Right lobe of liver (tissue), 6 donors: Measurements from ENCODE around the gene HDAC9. TPM values are rescaled to one million over a fixed set of nuclear protein-coding genes. Genes with fewer than 3 reads are reported as not detected.

Experiments used
- ATAC-seq, 4 donors: fragments of 200-7000 bp; cut with Tn5 transposase; one replicate each; pipeline ENCODE4 v1.9.1; 2020; ENCODE audit warnings: mild to moderate bottlenecking in 4 of 4, moderate library complexity in 4 of 4
- DNase-seq, 3 donors: peaks; one replicate each; pipeline ENCODE4 v3.0.0-alpha.2; 2020
- H3K27ac ChIP-seq, 3 donors: fragments of 200-600 bp; one replicate each; pipeline ENCODE4 v1.8.0; 2022
- H3K27me3 ChIP-seq, 2 donors: fragments of 200-600 bp; one replicate each; pipeline ENCODE4 v1.8.0; 2022
- H3K36me3 ChIP-seq, 4 donors: fragments of 200-600 bp; sonication (generic) in 1 of 4; one replicate each; pipeline versions ENCODE4 v1.5.1 to v1.8.0; 2017 to 2022; ENCODE audit warnings: control low read depth in 1 of 4
- H3K4me1 ChIP-seq, 4 donors: fragments of 200-600 bp; sonication (generic) in 1 of 4; one replicate each; pipeline versions ENCODE4 v1.5.1 to v1.8.0; 2017 to 2022; ENCODE audit warnings: control low read depth in 1 of 4
- H3K4me3 ChIP-seq, 3 donors: fragments of 200-600 bp; one replicate each; pipeline ENCODE4 v1.8.0; 2022
- H3K9me3 ChIP-seq, 4 donors: fragments of 200-600 bp; sonication (generic) in 1 of 4; one replicate each; pipeline versions ENCODE4 v1.5.1 to v1.8.0; 2017 to 2022; ENCODE audit warnings: control low read depth in 1 of 4
- CTCF ChIP-seq, 4 donors: fragments of 200-600 bp in 3 of 4; fragments of 450-650 bp in 1 of 4; IDR thresholded peaks; one replicate each; pipeline versions ENCODE4 v1.5.1 to v1.8.0; 2016 to 2022; ENCODE audit warnings: antibody characterized with exemption in 4 of 4, mild to moderate bottlenecking in 2 of 4
- POLR2A ChIP-seq: fragments of 450-650 bp; IDR thresholded peaks from one replicate; pipeline ENCODE4 v1.6.1; 2017; ENCODE audit warnings: antibody characterized with exemption, mild to moderate bottlenecking
- WGBS: methylation state at CpG from one replicate; pipeline ENCODE4 v1.1.6; 2018; ENCODE audit warnings: low coverage, low lambda C conversion rate; ENCODE audit not compliant: insufficient coverage; ENCODE audit errors: missing lambda C conversion rate; 5-methylcytosine and 5-hydroxymethylcytosine counted together
- intact Hi-C, 2 donors: fragments of 100-400 bp; cut with DNase I; formaldehyde crosslinking; loops; one replicate each; pipeline versions ENCODE4 v1.11.2 to v1.14.1; 2022
- total RNA-seq, 6 experiments: library from RNA; depleted of rRNA in 2 of 6; stranded (reverse); fragments of >200 nt in 2 of 6; fragmentation: NEBNext Ultra II Directional in 3 of 6; extraction: Animal tissue kit (Norgen Biotek cat#: 25700) in 3 of 6; gene quantifications; one replicate each; pipeline versions ENCODE4 v1.1.0 to v1.2.4, GENCODE V29; 2016 to 2023
- donor health status: DM: no; HTN: yes; CAD: no.
- donor health status: DM: no; HTN: no; CAD: no.
- donor health status: DM: no; HTN: no; CAD: no.
- donor health status: DM: no; HTN: yes; CAD: no.
- donor health status: DM: no; HTN: yes; CAD: no.

The HDAC9 gene
- total RNA-seq, 6 experiments from 2014 or later: 1.0 to 4.1 (median 2.5) TPM

- no peaks in the 10 kb centered on the region for H3K9me3 ChIP-seq
- DNase-seq (no peak), ATAC-seq (no peak)
- intact Hi-C loops: no loop called here
- WGBS: 74% methylated on average over 9 of the region's 9 CpGs
- no peak overlapping the region for H3K4me3 ChIP-seq
- H3K27me3 ChIP-seq: no peaks in the 10 kb centered on the region
- TF ChIP-seq CTCF (IDR thresholded peaks at IDR 0.05) (no peak), POLR2A (no peak)
- H3K27ac ChIP-seq: no peak overlapping the region
- H3K4me1 ChIP-seq: no peaks in the 10 kb centered on the region
- H3K36me3 ChIP-seq: no peaks in the 10 kb centered on the region
Observed at GRCh38 chr7:18648849-18649758, 153.6 kb downstream of the HDAC9 start.

- Histone ChIP-seq H3K4me1 (no peaks in the 10 kb centered on the region), H3K4me3 (no peak overlapping the region), H3K27ac (no peak overlapping the region), H3K9me3 (no peaks in the 10 kb centered on the region), H3K36me3 (no peaks in the 10 kb centered on the region), H3K27me3 (no peaks in the 10 kb centered on the region)
- no peak for ATAC-seq
- TF ChIP-seq CTCF (IDR thresholded peaks at IDR 0.05) (no peak), POLR2A (no peak)
- intact Hi-C loops: no loop called here
- no peak for DNase-seq
- 48% methylated on average over 2 of the region's 2 CpGs for WGBS
Observed at GRCh38 chr7:18653381-18654155, 158.0 kb downstream of the HDAC9 start.

DNA sequence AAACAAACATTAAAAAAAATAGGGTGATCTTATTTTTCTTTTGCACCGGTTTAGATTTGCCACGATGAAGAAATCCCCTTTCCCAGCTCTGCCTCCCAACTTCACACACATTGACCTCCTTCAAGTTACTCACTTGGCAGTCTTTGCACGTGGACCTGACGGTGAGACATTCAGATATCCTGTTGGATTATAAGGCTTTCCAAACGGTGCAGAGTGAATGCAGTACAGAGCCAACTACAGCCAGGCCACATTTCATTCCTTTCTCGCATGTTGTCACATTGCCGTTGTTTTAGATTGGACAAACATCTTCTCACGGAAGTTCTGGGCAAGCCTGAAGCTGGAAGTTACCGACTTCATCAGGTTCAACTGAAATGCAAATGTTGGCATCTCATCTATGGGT, 159.2 kb downstream of the HDAC9 start:
- ATAC-seq (no peak), DNase-seq (no peak)
- H3K4me1 ChIP-seq: no peaks in the 10 kb centered on the region
- 57% methylated on average over 9 of the region's 9 CpGs for whole genome bisulfite sequencing
- no peak overlapping the region for H3K4me3 ChIP-seq
- no peaks in the 10 kb centered on the region for H3K27me3 ChIP-seq
- no peaks in the 10 kb centered on the region for H3K36me3 ChIP-seq
- H3K27ac ChIP-seq: no peak overlapping the region
- H3K9me3 ChIP-seq: no peaks in the 10 kb centered on the region
- no peak for TF ChIP-seq CTCF (IDR thresholded peaks at IDR 0.05)
- no peak for TF ChIP-seq POLR2A
- intact Hi-C loops: no loop called here

- Histone ChIP-seq H3K9me3 (no peaks in the 10 kb centered on the region), H3K36me3 (no peaks in the 10 kb centered on the region), H3K27ac (no peak overlapping the region), H3K27me3 (no peaks in the 10 kb centered on the region), H3K4me3 (no peak overlapping the region), H3K4me1 (no peaks in the 10 kb centered on the region)
- TF ChIP-seq CTCF (IDR thresholded peaks at IDR 0.05) (no peak), POLR2A (no peak)
- ATAC-seq: no peak
- no peak for DNase-seq
- WGBS: 34% methylated on average over 3 of the region's 3 CpGs
- intact Hi-C loops: no loop called here
Observed at GRCh38 chr7:18655506-18655905, 160.0 kb downstream of the HDAC9 start.
